Liver (tissue), 3 donors: ENCODE measurements around the gene BOD1L1.

Experiments
- CTCF ChIP-seq: fragments of 150-350 bp; IDR thresholded peaks from 2 replicates; pipeline ENCODE4 v1.5.1; 2017; ENCODE audit warnings: improper control_type of control experiment, low read depth, low read length; ENCODE audit not compliant: missing input control
- GABPA ChIP-seq, 2 donors: IDR thresholded peaks in 1 of 2; conservative IDR thresholded peaks in 1 of 2; 2 replicates each; pipeline ENCODE4 v1.6.1; 2016; ENCODE audit warnings: antibody characterized with exemption in 2 of 2, mild to moderate bottlenecking in 1 of 2, moderate library complexity in 1 of 2
- MAX ChIP-seq: IDR thresholded peaks from 2 replicates; pipeline ENCODE4 v1.6.1; 2016; ENCODE audit warnings: antibody characterized with exemption
- RAD21 ChIP-seq, 2 donors: IDR thresholded peaks; 2 replicates each; pipeline ENCODE4 v1.6.1; 2016; ENCODE audit warnings: antibody characterized with exemption in 2 of 2, mild to moderate bottlenecking in 2 of 2
- SP1 ChIP-seq: IDR thresholded peaks from 2 replicates; pipeline ENCODE4 v1.6.1; 2018; ENCODE audit warnings: antibody characterized with exemption, mild to moderate bottlenecking
- donor health status: healthy.
- donor health status: healthy.

GRCh38 chr4:13617801-13618200 lies 9.7 kb downstream of the BOD1L1 start:
- TF ChIP-seq CTCF = no peak
- no peak for TF ChIP-seq MAX
- no peak for TF ChIP-seq SP1
- no peak for TF ChIP-seq GABPA (IDR thresholded peaks at IDR 0.05 in 1 of 2, conservative IDR thresholded peaks at IDR 0.05 in 1 of 2)
- no peak for TF ChIP-seq RAD21 (IDR thresholded peaks at IDR 0.05)
